Muscle layer of colon (tissue), 2 donors: Measurements from ENCODE around the gene UNC5C.

Experiments used
- H3K27ac ChIP-seq: one replicate; pipeline ENCODE4 v1.7.0; 2013; ENCODE audit warnings: low read depth, mild to moderate bottlenecking, low read length, moderate library complexity
- H3K27me3 ChIP-seq, 2 donors: one replicate each; pipeline ENCODE4 v1.7.0; 2013; ENCODE audit warnings: low read length in 2 of 2, mild to moderate bottlenecking in 2 of 2; ENCODE audit not compliant: insufficient read depth in 2 of 2, control insufficient read depth in 1 of 2
- H3K36me3 ChIP-seq: one replicate; pipeline ENCODE4 v1.7.0; 2013; ENCODE audit warnings: mild to moderate bottlenecking, low read length; ENCODE audit not compliant: insufficient read depth
- H3K4me1 ChIP-seq: one replicate; pipeline ENCODE4 v1.7.0; 2013; ENCODE audit warnings: mild to moderate bottlenecking, low read length; ENCODE audit not compliant: insufficient read depth
- H3K4me3 ChIP-seq, 2 donors: one replicate each; pipeline ENCODE4 v1.7.0; 2013; ENCODE audit warnings: low read length in 2 of 2, low read depth in 1 of 2, mild to moderate bottlenecking in 1 of 2, moderate library complexity in 1 of 2
- H3K9ac ChIP-seq: one replicate; pipeline ENCODE4 v1.7.0; 2013; ENCODE audit warnings: low read length
- H3K9me3 ChIP-seq: one replicate; pipeline ENCODE4 v1.7.0; 2013; ENCODE audit warnings: mild to moderate bottlenecking, low read length
- donor health status: abdominal sarcoma.
- donor health status: Adenocarcinoma of cecum.

UNC5C gene

GRCh38 chr4:95204267-95204844 lies 344.4 kb downstream of the UNC5C start:
- no peaks in the 10 kb centered on the region for H3K36me3 ChIP-seq
- no peak overlapping the region for H3K27ac ChIP-seq
- no peaks in the 10 kb centered on the region for H3K9me3 ChIP-seq
- no peaks in the 10 kb centered on the region for H3K27me3 ChIP-seq
- H3K4me3 ChIP-seq = no peak overlapping the region
- H3K4me1 ChIP-seq = no peaks in the 10 kb centered on the region
- H3K9ac ChIP-seq = no peak overlapping the region

GRCh38 chr4:95198961-95199360 lies 349.8 kb downstream of the UNC5C start:
- Histone ChIP-seq H3K27ac (no peak overlapping the region), H3K9me3 (no peaks in the 10 kb centered on the region), H3K9ac (no peak overlapping the region), H3K27me3 (no peaks in the 10 kb centered on the region), H3K4me1 (no peaks in the 10 kb centered on the region), H3K4me3 (no peak overlapping the region), H3K36me3 (no peaks in the 10 kb centered on the region)

- Histone ChIP-seq H3K9ac (no peak overlapping the region), H3K27me3 (no peaks in the 10 kb centered on the region), H3K9me3 (no peaks in the 10 kb centered on the region), H3K4me3 (no peak overlapping the region), H3K4me1 (no peaks in the 10 kb centered on the region), H3K36me3 (no peaks in the 10 kb centered on the region), H3K27ac (no peak overlapping the region)
These were observed 351.4 kb downstream of the UNC5C start for GRCh38 chr4:95197353-95197752.

GRCh38 chr4:95193391-95194224 lies 355.2 kb downstream of the UNC5C start:
- no peak overlapping the region for H3K4me3 ChIP-seq
- no peaks in the 10 kb centered on the region for H3K9me3 ChIP-seq
- H3K27me3 ChIP-seq = no peaks in the 10 kb centered on the region
- no peak overlapping the region for H3K9ac ChIP-seq
- H3K4me1 ChIP-seq = peaks cover 9% of the 10 kb centered on the region
- no peak overlapping the region for H3K27ac ChIP-seq
- no peaks in the 10 kb centered on the region for H3K36me3 ChIP-seq

- Histone ChIP-seq H3K4me3 (no peak overlapping the region), H3K4me1 (peaks cover 9% of the 10 kb centered on the region), H3K27ac (no peak overlapping the region), H3K36me3 (no peaks in the 10 kb centered on the region), H3K27me3 (no peaks in the 10 kb centered on the region), H3K9ac (no peak overlapping the region), H3K9me3 (no peaks in the 10 kb centered on the region)
These were observed 357.2 kb downstream of the UNC5C start for GRCh38 chr4:95191537-95191936.

- Histone ChIP-seq H3K27ac (no peak overlapping the region), H3K4me1 (peaks cover 9% of the 10 kb centered on the region), H3K9ac (no peak overlapping the region)
These were observed 357.9 kb downstream of the UNC5C start for GRCh38 chr4:95190751-95191436.

GRCh38 chr4:95188701-95189370 lies 359.9 kb downstream of the UNC5C start:
- Histone ChIP-seq H3K9ac (no peak overlapping the region), H3K9me3 (no peaks in the 10 kb centered on the region), H3K27me3 (no peaks in the 10 kb centered on the region), H3K36me3 (no peaks in the 10 kb centered on the region), H3K4me3 (no peak overlapping the region), H3K27ac (no peak overlapping the region), H3K4me1 (peaks cover 9% of the 10 kb centered on the region)

More at GRCh38 chr4:95190751-95191436, 357.9 kb downstream of the UNC5C start:
- Histone ChIP-seq H3K9me3 (no peaks in the 10 kb centered on the region), H3K27me3 (no peaks in the 10 kb centered on the region), H3K4me3 (no peak overlapping the region), H3K36me3 (no peaks in the 10 kb centered on the region)

GRCh38 chr4:95186666-95187065 lies 362.1 kb downstream of the UNC5C start:
- peaks cover 9% of the 10 kb centered on the region for H3K4me1 ChIP-seq
- H3K4me3 ChIP-seq = no peak overlapping the region
- H3K27me3 ChIP-seq = no peaks in the 10 kb centered on the region
- H3K27ac ChIP-seq = no peak overlapping the region
- no peak overlapping the region for H3K9ac ChIP-seq
- no peaks in the 10 kb centered on the region for H3K9me3 ChIP-seq
- no peaks in the 10 kb centered on the region for H3K36me3 ChIP-seq

GRCh38 chr4:95183656-95184408 lies 364.9 kb downstream of the UNC5C start:
- Histone ChIP-seq H3K4me3 (no peak overlapping the region), H3K27ac (no peak overlapping the region), H3K27me3 (no peaks in the 10 kb centered on the region), H3K9ac (no peak overlapping the region), H3K36me3 (no peaks in the 10 kb centered on the region), H3K9me3 (no peaks in the 10 kb centered on the region), H3K4me1 (no peaks in the 10 kb centered on the region)

GRCh38 chr4:95181996-95182306 lies 366.8 kb downstream of the UNC5C start:
- Histone ChIP-seq H3K36me3 (no peaks in the 10 kb centered on the region), H3K9me3 (no peaks in the 10 kb centered on the region), H3K4me3 (no peak overlapping the region), H3K27ac (no peak overlapping the region), H3K27me3 (no peaks in the 10 kb centered on the region), H3K9ac (no peak overlapping the region), H3K4me1 (no peaks in the 10 kb centered on the region)
